Midbrain (tissue), 1 donor: Measurements from ENCODE around the gene ACOT11.

Experiments used
- DNase-seq: peaks from one replicate; lab custom pipeline; 2025; lab: John Stamatoyannopoulos, UW

ACOT11 gene

GRCh38 chr1:54537611-54538010 lies 10.4 kb upstream of the ACOT11 start:
- no peak for DNase-seq

- DNase-seq = no peak
Measured at GRCh38 chr1:54538538-54538937, 9.5 kb upstream of the ACOT11 start.

GRCh38 chr1:54540582-54541295 lies 7.3 kb upstream of the ACOT11 start:
- DNase-seq = no peak

GRCh38 chr1:54542120-54542961 lies 5.7 kb upstream of the ACOT11 start:
- DNase-seq = peak; percentile 52

- no peak for DNase-seq
Measured at GRCh38 chr1:54542962-54543539, 5.0 kb upstream of the ACOT11 start.

GRCh38 chr1:54543729-54544496 lies 4.1 kb upstream of the ACOT11 start:
- DNase-seq = no peak

- no peak for DNase-seq
Measured at GRCh38 chr1:54545916-54546635, 2.0 kb upstream of the ACOT11 start.

- DNase-seq = no peak
Measured at GRCh38 chr1:54546651-54547401, 1.2 kb upstream of the ACOT11 start.

- DNase-seq = peak; percentile 32
Measured at GRCh38 chr1:54548389-54549044, 489 bp downstream of the ACOT11 start.

- DNase-seq = peak; percentile 13
Measured at GRCh38 chr1:54549181-54549924, 1.3 kb downstream of the ACOT11 start.

GRCh38 chr1:54551891-54552290 lies 3.9 kb downstream of the ACOT11 start:
- DNase-seq = no peak

- DNase-seq = no peak
Measured at GRCh38 chr1:54553602-54554313, 5.7 kb downstream of the ACOT11 start.

- DNase-seq = no peak
Measured at GRCh38 chr1:54556110-54556509, 8.1 kb downstream of the ACOT11 start.

GRCh38 chr1:54557671-54558355 lies 9.8 kb downstream of the ACOT11 start:
- DNase-seq = no peak

GRCh38 chr1:54558434-54559030 lies 10.5 kb downstream of the ACOT11 start:
- no peak for DNase-seq

- no peak for DNase-seq
Measured at GRCh38 chr1:54559111-54559548, 11.1 kb downstream of the ACOT11 start.

- DNase-seq = no peak
Measured at GRCh38 chr1:54559771-54560231, 11.8 kb downstream of the ACOT11 start.
